Frontal cortex (tissue), 4 donors: Measurements from ENCODE around the gene MYL10. TPM values are rescaled to one million over a fixed set of nuclear protein-coding genes. Genes with fewer than 3 reads are reported as not detected.

Experiments
- DNase-seq, 2 donors: peaks; one replicate each; pipeline ENCODE4 v3.0.0; 2012; ENCODE audit warnings: low spot score in 2 of 2
- FAIRE-seq: peaks from 2 replicates; lab custom pipeline; 2012; peaks lifted over from hg19 to GRCh38; lab: Jason Lieb, UNC
- total RNA-seq: library from RNA; depleted of rRNA; stranded (reverse); fragments of >200 nt; gene quantifications from one replicate; pipeline ENCODE4 v1.2.3, GENCODE V29; 2014
- donor health status: control.
- donor health status: control.
- donor health status: control.

MYL10 gene
- total RNA-seq, 1 donor from 2014 or later, result not detected

DNA sequence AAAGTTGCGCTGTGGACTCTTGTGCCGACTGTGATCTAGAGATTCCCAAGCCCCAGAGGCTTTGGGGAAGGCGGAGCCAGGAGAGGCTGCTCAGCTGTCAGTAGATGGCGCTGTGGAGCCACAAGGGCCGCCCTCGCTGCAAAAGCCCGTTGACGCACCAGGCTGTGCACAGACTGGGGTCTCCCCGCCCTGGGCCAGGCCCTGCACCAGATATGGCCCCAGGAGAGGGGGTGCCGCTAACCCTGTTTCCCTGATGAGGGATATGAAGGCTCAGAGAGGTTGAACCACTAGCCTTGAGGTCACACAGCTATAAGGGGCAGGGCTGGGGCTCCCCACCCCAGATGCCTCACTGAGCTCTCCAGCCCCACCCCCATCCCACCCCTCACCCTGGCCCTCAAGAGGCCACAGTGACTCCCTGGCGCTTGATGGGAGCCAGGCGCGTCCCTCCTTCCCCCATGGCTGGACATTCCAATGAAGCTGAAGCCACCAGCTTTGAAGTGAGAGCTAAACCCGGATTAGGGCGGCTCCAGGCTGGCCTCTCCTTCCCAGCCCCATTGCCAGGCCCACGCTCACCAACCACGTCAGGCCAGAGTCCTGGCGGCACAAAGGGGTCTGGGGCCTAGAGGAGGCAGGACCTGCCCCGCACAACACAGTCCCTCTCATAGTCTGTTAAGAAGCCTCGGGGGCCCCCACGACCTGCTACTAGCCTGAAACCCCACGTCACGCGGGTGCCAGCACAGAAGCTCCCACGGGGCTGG, 26.4 kb downstream of the MYL10 start:
- DNase-seq (peak in 1 of 2 donors; percentile 73), FAIRE-seq (no peak)

- FAIRE-seq, result no peak
- DNase-seq, result no peak
Observed at GRCh38 chr7:101602082-101602481, 27.0 kb downstream of the MYL10 start.

DNA sequence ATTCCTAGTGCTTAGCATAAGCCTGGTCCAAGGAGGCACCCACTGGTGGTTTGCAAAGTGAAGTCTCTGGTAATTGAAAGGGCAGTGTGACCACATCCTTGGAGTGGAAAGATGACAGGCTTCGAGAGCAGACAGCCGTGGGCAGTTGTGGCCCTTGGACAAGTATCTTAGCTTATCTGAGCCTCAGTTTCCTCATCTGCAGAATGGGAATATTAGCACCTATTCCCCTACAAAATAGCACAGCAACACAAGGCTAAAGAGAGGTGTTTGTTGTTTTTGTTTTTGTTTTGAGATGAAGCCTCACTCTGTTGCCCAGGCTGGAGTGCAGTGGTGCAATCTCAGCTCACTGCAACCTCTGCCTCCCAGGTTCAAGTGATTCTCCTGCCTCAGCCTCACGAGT, 29.3 kb downstream of the MYL10 start:
- FAIRE-seq (no peak), DNase-seq (no peak)

DNA sequence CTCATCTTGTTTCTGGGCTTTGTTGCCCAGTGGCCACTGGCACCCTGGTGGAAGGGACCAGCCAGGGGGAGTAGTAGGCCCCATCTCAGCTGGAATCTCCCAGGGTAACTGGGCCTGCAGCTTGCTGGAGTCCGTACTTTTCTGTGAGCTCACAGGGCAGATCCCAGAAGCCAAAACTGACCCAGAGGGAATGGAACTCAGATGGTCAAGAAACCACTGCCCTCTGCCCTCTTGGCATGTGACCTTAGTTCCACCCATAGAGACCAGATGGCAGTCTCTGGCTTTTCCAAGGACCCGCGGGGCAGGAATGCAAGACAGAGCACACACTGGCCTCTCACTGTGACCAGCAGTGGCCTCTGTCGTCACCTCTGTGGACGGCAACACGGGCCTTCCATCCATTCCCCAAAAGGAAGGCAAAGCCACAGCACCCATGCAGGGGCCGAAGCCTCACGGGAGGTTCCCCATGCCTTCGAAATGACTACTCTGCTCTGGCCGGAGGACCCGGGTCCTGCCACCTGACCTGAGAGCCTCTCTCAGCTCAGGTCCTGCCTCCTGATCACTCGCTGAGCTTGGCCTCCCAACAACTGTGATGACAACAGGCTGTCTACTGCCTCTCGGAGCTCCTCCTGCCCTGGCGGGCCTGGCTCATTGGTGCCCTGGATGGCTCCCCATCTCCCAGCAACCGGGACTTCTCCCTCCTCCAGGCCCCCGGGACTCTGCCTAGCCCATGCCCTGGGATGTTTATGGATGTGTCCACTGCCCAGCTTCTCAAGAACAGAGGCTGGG, 29.9 kb downstream of the MYL10 start:
- DNase-seq (no peak), FAIRE-seq (no peak)

GRCh38 chr7:101598422-101598985, 30.6 kb downstream of the MYL10 start:
- FAIRE-seq (no peak), DNase-seq (no peak)

DNA sequence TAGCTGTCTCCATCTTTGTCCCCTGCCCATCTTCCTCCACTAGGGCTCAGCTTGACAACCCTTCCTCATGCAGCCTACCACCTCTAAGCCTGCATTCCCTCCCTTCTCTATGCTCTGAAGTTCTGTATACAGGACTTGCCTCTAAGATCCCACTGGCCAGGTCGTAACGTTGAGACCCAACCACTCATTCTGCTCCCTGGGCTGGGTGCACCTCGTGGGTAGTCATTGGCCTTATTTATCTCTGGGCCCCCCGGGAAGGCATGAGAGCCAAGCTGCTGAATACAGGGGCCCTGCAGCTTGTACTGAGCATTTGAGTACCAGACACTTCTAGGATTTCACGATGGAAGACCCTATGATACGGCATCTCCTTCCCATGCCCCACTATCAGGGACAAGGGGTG, 31.2 kb downstream of the MYL10 start:
- FAIRE-seq, result no peak
- no peak for DNase-seq

DNA sequence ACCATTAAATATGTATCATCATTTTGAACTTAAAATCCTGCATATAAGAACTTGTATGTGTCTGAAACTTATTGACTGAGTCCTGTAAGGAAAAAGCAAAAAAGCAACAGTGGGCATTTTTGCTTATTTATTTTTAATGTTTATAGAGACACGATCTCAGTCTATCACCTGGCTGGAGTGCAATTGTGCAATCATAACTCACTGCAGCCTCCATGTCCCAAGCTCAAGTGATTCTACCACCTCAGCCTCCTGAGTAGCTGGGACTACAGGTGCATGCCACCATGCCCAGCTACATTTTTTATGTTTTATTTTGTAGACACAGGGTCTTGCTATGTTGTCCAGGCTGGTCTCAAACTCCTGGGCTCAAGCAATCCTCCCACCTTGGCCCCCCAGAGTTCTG, 32.2 kb downstream of the MYL10 start:
- FAIRE-seq, result no peak
- no peak for DNase-seq

DNA sequence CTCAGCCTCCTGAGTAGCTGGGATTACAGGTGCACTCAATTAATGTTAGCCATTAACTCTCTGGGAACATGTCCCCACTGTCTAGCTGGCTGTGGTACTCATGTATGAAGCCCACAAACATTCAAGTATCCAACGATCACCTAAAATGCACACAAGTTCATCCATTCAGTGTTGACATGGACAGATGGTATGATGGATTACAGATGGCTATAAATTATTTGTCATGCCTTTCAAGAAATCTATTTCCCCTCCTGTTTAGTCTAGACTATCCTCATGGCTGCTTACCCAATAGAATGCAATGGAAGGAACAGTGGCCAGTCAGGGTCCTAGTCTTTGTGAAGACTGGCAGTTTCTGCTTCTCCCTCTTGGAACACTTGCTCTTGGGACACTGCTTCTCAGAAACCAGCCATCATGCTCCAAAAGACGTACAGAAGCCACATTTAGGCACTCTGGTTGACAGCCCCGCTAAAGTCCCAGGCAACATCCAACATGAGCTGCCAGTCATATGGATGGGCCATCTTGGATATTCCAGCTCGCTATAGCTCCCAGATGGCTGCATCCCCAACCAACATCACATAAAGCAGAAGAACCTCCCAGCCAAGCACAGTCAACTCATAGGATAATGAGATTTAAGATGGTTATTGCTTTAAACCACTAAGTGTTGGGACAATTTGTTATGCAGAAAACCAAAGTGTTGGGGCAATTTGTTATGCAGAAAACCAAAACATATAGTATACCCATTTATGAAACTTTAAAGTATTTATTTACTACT, 33.1 kb downstream of the MYL10 start:
- no peak for FAIRE-seq
- DNase-seq, result no peak

DNA sequence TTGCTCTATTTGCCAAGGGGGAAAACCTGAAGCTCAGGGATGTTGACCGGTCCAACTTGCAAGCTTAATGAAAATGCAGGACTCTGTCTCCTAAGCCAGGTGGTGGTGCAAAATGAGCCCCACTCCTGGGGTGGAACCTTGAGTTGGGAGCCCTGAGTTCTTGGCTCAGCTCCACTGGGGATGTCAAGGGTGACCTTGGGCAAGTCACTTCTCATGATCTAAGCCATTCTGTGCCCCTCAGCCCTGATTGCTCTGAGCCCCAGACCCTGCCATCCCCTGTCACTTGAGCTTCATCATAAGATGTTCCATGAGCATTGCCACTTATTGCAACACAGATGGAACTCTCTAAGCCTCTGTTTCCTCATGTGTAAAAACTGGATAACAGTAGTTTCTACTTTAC, 33.9 kb downstream of the MYL10 start:
- no peak for DNase-seq
- FAIRE-seq, result no peak

- no peak for DNase-seq
- FAIRE-seq, result no peak
Observed at GRCh38 chr7:101594790-101595189, 34.3 kb downstream of the MYL10 start.

DNA sequence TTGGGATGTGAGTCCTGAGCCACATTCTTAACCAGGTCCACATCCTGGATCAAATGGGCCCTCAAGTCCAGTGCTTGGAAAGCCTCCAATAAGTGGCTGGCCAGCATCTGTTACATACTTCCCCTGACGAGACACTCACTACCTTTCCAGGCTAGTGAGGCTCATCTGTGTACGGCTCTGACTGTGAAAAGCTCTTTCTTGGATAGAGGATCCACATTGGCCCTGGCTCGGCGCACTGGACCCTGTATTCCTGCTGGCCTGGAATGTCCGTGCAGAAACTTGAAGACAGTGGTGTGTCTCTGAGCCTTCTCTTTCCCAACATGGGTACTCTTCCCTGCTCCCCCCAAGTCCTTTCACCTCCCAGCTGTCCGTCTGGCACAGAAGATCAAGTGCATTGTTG, 35.5 kb downstream of the MYL10 start:
- no peak for FAIRE-seq
- DNase-seq, result no peak

GRCh38 chr7:101591504-101591903, 37.6 kb downstream of the MYL10 start:
- DNase-seq (no peak), FAIRE-seq (no peak)

- DNase-seq (no peak), FAIRE-seq (no peak)
Observed at GRCh38 chr7:101590663-101591435, 38.2 kb downstream of the MYL10 start.

GRCh38 chr7:101589976-101590662, 39.0 kb downstream of the MYL10 start:
- no peak for DNase-seq
- no peak for FAIRE-seq

GRCh38 chr7:101589052-101589451, 40.0 kb downstream of the MYL10 start:
- no peak for FAIRE-seq
- no peak for DNase-seq

DNA sequence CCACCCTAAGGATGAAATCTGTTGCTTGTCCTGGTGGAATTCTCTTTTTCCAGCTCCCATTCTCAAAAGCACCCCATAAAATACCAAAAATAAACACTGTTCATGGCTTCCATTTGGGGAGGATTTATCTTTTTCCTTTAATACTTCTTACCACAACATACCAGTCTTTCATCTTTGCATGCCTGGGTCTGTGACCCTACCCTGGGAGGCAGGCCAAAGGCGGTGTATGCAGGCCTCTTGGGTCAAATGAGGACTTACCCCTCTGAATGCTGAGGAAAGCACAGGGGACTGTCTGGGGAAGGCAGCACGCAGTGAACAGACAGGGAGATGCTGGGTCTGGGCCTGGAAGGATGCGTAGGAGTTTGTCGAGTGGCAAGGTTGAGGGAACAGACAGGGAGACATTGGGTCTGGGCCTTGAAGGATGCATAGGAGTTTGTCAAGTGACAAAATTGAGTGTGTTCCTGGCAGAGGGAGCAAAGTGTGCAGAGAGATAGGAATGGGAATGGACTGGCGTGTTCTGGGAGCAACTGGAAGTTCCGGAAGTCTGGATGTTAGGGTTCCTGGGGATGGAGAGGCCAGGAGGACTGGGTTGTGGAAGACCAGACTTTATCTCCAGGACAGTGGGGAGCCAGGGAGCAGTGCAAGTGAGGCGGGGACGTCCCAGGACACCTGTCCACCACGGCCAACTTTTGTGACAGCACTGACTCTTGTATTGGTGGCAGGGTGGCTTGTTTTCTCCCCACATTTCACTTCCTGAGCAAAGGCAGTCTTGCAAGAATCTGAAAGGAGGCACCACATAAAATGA, 40.8 kb downstream of the MYL10 start:
- FAIRE-seq (no peak), DNase-seq (no peak)

GRCh38 chr7:101586906-101587677, 42.0 kb downstream of the MYL10 start:
- FAIRE-seq, result no peak

More at GRCh38 chr7:101586906-101587677, 42.0 kb downstream of the MYL10 start:
- no peak for DNase-seq
